HG03354 (cell line): ENCODE results near the gene PEX1.
"Not testable (repeated sequence)": the region's sequence is repeated elsewhere in the genome, so short reads cannot be mapped to it uniquely, and the experiment has no call there.

ENCODE experiments used
- ATAC-seq: cut with Tn5 transposase; IDR thresholded peaks from one replicate; pipeline ENCODE4 v1.9.1; 2021; ENCODE audit warnings: mild to moderate bottlenecking; ENCODE audit not compliant: unreplicated experiment, poor library complexity, severe bottlenecking

Gene PEX1

DNA sequence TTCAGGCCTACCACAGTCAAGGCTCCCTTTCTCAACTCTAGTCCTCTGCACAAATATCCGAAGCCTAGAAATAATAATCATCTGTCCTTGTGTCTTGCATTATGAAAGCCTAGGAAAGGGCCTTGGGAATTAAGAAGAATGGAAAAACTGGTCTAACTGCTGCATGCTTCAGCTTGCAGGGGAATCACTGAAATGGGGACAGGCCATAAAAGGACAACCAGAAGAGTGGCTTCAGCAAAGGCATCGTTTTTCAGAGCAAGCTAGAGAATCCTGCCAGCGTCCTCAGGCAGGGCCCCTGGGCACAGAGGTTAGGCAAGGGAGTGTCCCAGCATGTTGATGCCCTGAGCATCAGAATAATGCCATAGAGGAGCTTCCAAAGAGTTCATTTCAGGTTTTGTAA is 63.8 kb downstream of the PEX1 start:
- ATAC-seq = no peak

DNA sequence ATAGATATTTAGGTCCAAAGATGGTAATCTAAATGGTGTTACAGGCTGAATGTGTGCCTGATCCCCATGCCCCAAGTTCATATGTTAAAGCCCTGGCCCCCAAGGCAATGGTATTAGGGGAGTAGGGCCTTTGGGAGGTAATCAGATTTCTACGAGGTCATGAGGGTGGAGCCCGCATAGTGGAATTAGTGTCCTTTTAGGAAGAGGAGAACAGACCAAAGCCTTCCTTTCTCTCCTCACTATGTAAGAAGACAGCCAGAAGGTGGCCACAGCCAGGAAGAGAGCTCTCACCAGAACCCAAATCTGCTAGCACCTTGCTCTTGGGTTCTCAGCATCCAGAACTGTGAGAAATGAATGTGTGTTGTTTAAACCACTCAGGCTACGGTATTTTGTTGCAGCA is 65.8 kb downstream of the PEX1 start:
- ATAC-seq = no peak

DNA sequence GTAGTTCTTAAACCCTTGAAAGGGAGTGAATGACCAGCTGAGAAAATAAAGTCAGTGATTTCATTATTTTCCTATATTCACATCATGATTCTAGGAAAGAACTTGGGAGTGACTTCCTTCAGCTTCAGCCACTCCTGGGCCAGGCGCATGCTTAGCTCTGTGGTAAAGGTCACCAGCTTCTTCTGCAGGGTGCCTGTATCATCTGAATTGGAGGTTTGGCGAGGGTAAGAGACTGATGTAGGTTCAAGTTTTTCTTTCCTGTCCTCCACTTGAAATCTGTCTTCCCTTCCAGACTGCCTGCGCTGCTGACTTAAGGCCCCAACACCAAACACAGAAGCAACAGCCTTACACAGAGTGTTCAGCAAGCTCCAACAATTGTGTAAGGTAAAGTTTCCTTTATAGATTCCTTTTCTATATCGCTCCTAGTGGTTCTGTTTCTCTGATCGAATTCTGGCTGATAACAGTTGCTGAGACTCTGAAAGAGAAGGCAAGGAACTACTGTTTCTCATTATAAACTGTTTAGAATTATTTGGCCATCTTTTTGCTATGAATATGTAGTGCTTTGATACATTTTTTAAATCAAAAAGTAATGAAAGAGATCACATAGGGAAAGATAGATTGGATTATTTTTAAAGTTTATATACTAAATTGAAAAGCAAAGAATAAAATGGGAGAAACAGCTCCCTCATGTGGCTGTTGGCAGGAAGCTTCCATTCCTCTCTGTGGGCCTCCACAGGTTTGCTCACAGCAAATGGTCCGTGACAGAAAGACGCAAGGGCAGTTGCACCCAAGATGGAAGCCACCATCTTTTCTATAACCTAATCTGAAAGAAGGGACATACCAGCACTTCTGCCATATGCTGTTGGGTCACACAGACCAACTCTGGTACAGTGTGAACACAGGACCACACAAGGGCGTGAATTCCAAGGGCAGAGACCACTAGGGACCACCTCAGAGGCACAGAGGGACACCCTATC is 67.0 kb downstream of the PEX1 start:
- peak; percentile 85 for ATAC-seq

GRCh38 chr7:92460510-92460909 is 67.8 kb downstream of the PEX1 start:
- no peak for ATAC-seq

DNA sequence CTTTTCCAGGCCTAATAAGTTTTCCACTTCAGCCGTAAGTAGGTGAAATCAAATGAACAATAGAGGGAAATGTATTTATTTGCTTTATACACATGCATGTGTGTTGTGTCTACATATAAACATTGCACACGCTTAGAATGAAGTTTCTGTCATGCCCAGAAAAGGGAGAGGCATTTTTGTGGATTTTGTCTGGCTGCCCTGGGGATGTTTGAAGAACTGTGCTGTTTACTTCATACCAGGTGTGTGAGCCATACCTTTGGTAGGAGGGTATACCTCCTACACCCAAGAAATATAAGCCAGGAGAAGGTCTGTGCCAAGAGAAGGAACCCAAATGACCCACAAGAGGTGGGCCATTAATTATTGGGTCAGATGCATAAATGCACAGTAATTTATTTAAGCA is 68.2 kb downstream of the PEX1 start:
- no peak for ATAC-seq

DNA sequence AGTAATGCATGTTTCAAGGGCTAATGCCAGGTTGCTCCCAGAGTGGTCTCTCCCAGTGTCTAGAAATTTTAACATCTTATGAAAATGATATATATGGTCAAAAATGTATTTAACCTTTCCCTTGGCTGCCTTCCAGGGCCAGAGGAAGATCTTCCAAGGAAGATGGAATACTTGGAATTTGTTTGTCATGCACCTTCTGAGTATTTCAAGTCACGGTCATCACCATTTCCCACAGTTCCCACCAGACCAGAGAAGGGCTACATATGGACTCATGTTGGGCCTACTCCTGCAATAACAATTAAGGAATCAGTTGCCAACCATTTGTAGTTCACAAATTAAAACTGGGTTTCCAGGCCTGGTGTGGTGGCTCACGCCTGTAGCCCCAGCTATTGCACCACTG is 72.1 kb downstream of the PEX1 start:
- no peak for ATAC-seq

GRCh38 chr7:92451645-92452044 is 76.7 kb downstream of the PEX1 start:
- ATAC-seq = no peak

- peak; percentile 47 for ATAC-seq
These were observed 80.0 kb downstream of the PEX1 start for GRCh38 chr7:92448205-92448747.

DNA sequence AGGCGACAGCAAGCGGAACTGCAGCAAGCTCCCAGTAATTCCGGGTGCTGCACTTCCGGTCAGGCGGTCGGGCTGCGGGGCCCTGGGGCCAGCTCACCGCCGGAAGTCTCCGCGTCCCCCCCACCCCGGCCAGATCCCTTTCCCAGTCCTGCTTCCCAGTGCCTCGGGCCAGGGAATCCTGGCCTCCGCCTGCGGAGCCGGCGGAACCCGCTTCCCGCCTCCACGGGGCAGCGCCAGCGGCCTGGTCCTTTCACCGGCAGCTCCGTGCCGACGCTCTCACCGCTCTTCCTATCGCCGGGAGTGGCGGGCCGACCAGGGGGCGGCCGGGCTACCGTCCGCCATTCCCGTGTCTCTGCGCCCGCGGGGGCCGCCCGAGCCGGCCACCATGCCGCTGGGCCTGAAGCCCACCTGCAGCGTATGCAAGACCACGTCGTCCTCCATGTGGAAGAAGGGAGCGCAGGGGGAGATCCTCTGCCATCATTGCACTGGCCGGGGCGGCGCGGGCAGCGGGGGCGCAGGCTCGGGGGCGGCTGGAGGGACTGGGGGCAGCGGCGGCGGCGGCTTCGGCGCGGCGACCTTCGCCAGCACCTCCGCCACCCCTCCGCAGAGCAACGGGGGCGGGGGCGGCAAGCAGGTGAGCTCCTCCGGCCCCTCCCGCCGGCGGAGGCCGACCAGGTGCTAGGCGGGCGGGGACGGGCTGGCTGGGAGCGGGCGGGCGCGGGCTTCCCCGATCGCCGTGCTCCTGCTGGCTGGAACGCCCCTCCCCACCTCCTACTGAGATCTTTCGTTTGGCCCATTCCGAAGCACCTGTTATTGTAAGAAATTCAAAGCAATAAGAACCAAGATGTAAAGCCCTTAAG is 80.7 kb downstream of the PEX1 start, which contains the start of gene GATAD1:
Gene GATAD1 (plus strand): TSS at position 138 of the 860 bp plus-strand sequence. CDS start 248 bp downstream, at position 386.
- peak; percentile 91 for ATAC-seq

GRCh38 chr7:92446869-92447344 is 81.4 kb downstream of the PEX1 start:
- no peak for ATAC-seq

DNA sequence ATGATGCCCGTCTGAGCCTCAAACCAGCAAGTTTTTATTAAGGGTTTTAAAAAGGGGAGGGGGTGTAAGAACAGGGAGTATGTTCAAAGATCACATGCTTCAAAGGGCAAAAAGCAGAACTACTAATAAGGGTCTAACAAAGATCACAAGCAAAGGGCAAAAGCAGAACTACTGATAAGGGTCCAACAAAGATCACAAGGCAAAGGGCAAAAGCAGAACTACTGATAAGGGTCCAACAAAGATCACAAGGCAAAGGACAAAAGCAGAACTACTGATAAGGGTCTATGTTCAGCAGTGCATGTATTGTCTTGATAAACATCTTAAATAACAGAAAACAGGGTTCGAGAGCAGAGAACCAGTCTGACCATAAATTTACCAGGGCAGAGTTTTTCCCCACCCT is 85.6 kb downstream of the PEX1 start:
- ATAC-seq = not testable (repeated sequence)

- ATAC-seq = no peak
These were observed 90.3 kb downstream of the PEX1 start for GRCh38 chr7:92437956-92438491.
